ENCODE data around the gene TMEM98. TPM values are rescaled to one million over a fixed set of nuclear protein-coding genes. Genes with fewer than 3 reads are reported as not detected.
"Not testable (repeated sequence)": the region's sequence is repeated elsewhere in the genome, so short reads cannot be mapped to it uniquely, and the experiment has no call there.

The TMEM98 gene
- total RNA-seq, 2 experiments from 2014 or later: not detected

GRCh38 chr17:32960815-32961214 is 32.9 kb downstream of the TMEM98 start:
- POLR2A ChIA-PET: no interaction called here
- CTCF ChIA-PET (ENCODE audit: unreplicated experiment): no interaction called here
- intact Hi-C loops (cut with micrococcal nuclease; ENCODE audit: unreplicated experiment): no loop called here
- Histone ChIP-seq H3K9me3 (ENCODE audit: low read length) (no peaks in the 10 kb centered on the region), H3K4me1 (ENCODE audit: insufficient read depth, low read length, poor library complexity, severe bottlenecking) (no peaks in the 10 kb centered on the region), H4K20me1 (ENCODE audit: insufficient read depth, low read length) (no peaks in the 10 kb centered on the region), H3K36me3 (ENCODE audit: insufficient read depth, low read length) (no peaks in the 10 kb centered on the region), H3K27ac (ENCODE audit: low read depth, low read length, poor library complexity, severe bottlenecking) (no peak overlapping the region), H3K9me2 (ENCODE audit: insufficient read depth, low read length) (no peaks in the 10 kb centered on the region), H2AFZ (ENCODE audit: low read length) (no peak overlapping the region), H3K4me2 (ENCODE audit: low read length) (no peak overlapping the region), H3K79me2 (ENCODE audit: insufficient read depth, low read depth, low read length) (no peaks in the 10 kb centered on the region), H3K4me3 (ENCODE audit: low read depth, low read length, poor library complexity, severe bottlenecking) (no peak overlapping the region)
- TF ChIP-seq EZH2phosphoT487 (IDR thresholded peaks at IDR 0.05; ENCODE audit: borderline replicate concordance, low read depth, low read length): no peak
- TF ChIP-seq CTCF (conservative IDR thresholded peaks at IDR 0.05; ENCODE audit: low read length): no peak
- BruUV-seq (replicated peaks): no TSS peak
- no peak for DNase-seq (ENCODE audit: low spot score)

GRCh38 chr17:32962320-32962711 is 34.4 kb downstream of the TMEM98 start:
- H3K27ac ChIP-seq (ENCODE audit: low read depth, low read length, poor library complexity, severe bottlenecking): no peak overlapping the region
- H2AFZ ChIP-seq (ENCODE audit: low read length): no peak overlapping the region
- no peak overlapping the region for H3K4me2 ChIP-seq (ENCODE audit: low read length)
- no peak overlapping the region for H3K4me3 ChIP-seq (ENCODE audit: low read depth, low read length, poor library complexity, severe bottlenecking)
- H3K9me3 ChIP-seq (ENCODE audit: low read length): no peaks in the 10 kb centered on the region
- no peaks in the 10 kb centered on the region for H3K79me2 ChIP-seq (ENCODE audit: insufficient read depth, low read depth, low read length)
- no peaks in the 10 kb centered on the region for H3K4me1 ChIP-seq (ENCODE audit: insufficient read depth, low read length, poor library complexity, severe bottlenecking)
- ChIA-PET POLR2A (no interaction called here), CTCF (ENCODE audit: unreplicated experiment) (no interaction called here)
- no peaks in the 10 kb centered on the region for H4K20me1 ChIP-seq (ENCODE audit: insufficient read depth, low read length)
- no TSS peak for BruUV-seq (replicated peaks)
- intact Hi-C loops (cut with micrococcal nuclease; ENCODE audit: unreplicated experiment): no loop called here
- no peak for DNase-seq (ENCODE audit: low spot score)
- H3K9me2 ChIP-seq (ENCODE audit: insufficient read depth, low read length): no peaks in the 10 kb centered on the region
- TF ChIP-seq EZH2phosphoT487 (IDR thresholded peaks at IDR 0.05; ENCODE audit: borderline replicate concordance, low read depth, low read length) (no peak), CTCF (conservative IDR thresholded peaks at IDR 0.05; ENCODE audit: low read length) (no peak)
- H3K36me3 ChIP-seq (ENCODE audit: insufficient read depth, low read length): no peaks in the 10 kb centered on the region

- no peak overlapping the region for H2AFZ ChIP-seq (ENCODE audit: low read length)
- H3K9me3 ChIP-seq (ENCODE audit: low read length): no peaks in the 10 kb centered on the region
- intact Hi-C loops (cut with micrococcal nuclease; ENCODE audit: unreplicated experiment): no loop called here
Observed at GRCh38 chr17:32964541-32964940, 36.6 kb downstream of the TMEM98 start.

GRCh38 chr17:32969231-32969630 is 41.3 kb downstream of the TMEM98 start:
- H2AFZ ChIP-seq (ENCODE audit: low read length); DNase-seq (ENCODE audit: low spot score); BruUV-seq (replicated peaks); H3K36me3 ChIP-seq (ENCODE audit: insufficient read depth, low read length); intact Hi-C loops (cut with micrococcal nuclease; ENCODE audit: unreplicated experiment); H3K9me3 ChIP-seq (ENCODE audit: low read length); POLR2A ChIA-PET; CTCF ChIA-PET (ENCODE audit: unreplicated experiment); H3K27ac ChIP-seq (ENCODE audit: low read depth, low read length, poor library complexity, severe bottlenecking); H3K4me3 ChIP-seq (ENCODE audit: low read depth, low read length, poor library complexity, severe bottlenecking); H3K9me2 ChIP-seq (ENCODE audit: insufficient read depth, low read length); H3K79me2 ChIP-seq (ENCODE audit: insufficient read depth, low read depth, low read length); H3K4me1 ChIP-seq (ENCODE audit: insufficient read depth, low read length, poor library complexity, severe bottlenecking); H4K20me1 ChIP-seq (ENCODE audit: insufficient read depth, low read length); H3K4me2 ChIP-seq (ENCODE audit: low read length): not testable (repeated sequence)

More at GRCh38 chr17:32964541-32964940, 36.6 kb downstream of the TMEM98 start:
- ChIA-PET CTCF (ENCODE audit: unreplicated experiment) (no interaction called here), POLR2A (no interaction called here)
- Histone ChIP-seq H4K20me1 (ENCODE audit: insufficient read depth, low read length) (no peaks in the 10 kb centered on the region), H3K79me2 (ENCODE audit: insufficient read depth, low read depth, low read length) (no peaks in the 10 kb centered on the region), H3K4me1 (ENCODE audit: insufficient read depth, low read length, poor library complexity, severe bottlenecking) (no peaks in the 10 kb centered on the region), H3K9me2 (ENCODE audit: insufficient read depth, low read length) (no peaks in the 10 kb centered on the region), H3K36me3 (ENCODE audit: insufficient read depth, low read length) (no peaks in the 10 kb centered on the region), H3K4me3 (ENCODE audit: low read depth, low read length, poor library complexity, severe bottlenecking) (no peak overlapping the region), H3K4me2 (ENCODE audit: low read length) (no peak overlapping the region), H3K27ac (ENCODE audit: low read depth, low read length, poor library complexity, severe bottlenecking) (no peak overlapping the region)
- BruUV-seq (replicated peaks): no TSS peak
- no peak for TF ChIP-seq EZH2phosphoT487 (IDR thresholded peaks at IDR 0.05; ENCODE audit: borderline replicate concordance, low read depth, low read length)
- no peak for TF ChIP-seq CTCF (conservative IDR thresholded peaks at IDR 0.05; ENCODE audit: low read length)
- DNase-seq (ENCODE audit: low spot score): no peak

Measured in OCI-LY7 (cell line).